T-cell (primary cell): Measurements from ENCODE around the gene MINK1. TPM values are rescaled to one million over a fixed set of nuclear protein-coding genes. Genes with fewer than 3 reads are reported as not detected.
A peak's percentile ranks its signal among the peaks of the same experiment; 100 is the strongest.

Source experiments
- ATAC-seq, 4 experiments: fragments of 200-7000 bp in 3 of 4; fragments of 150-1000 bp in 1 of 4; cut with Tn5 transposase; replicated peaks in 1 of 4; 1 replicate in 3 of 4; 2 replicates in 1 of 4; pipeline ENCODE4 v1.10.0; 2021; ENCODE audit warnings: moderate library complexity in 3 of 4, mild to moderate bottlenecking in 2 of 4, moderate number of reproducible peaks in 1 of 4
- CTCF ChIA-PET, 2 donors: fragments of 300-600 bp; sonication (Branson Sonifier 250); formaldehyde crosslinking; loops; one replicate each; lab custom pipeline; 2022; ENCODE audit warnings: antibody characterized with exemption in 2 of 2; lab: Charles Lee
- POLR2A ChIA-PET, 2 donors: fragments of 300-600 bp; sonication (Branson Sonifier 250); formaldehyde crosslinking; loops; one replicate each; lab custom pipeline; 2022; ENCODE audit warnings: antibody characterized with exemption in 2 of 2; lab: Charles Lee
- DNase-seq, 35 experiments: peaks; one replicate each; pipeline versions ENCODE4 v3.0.0 to v3.0.0-alpha.2; 2013 to 2023
- H3K27ac ChIP-seq: one replicate; pipeline ENCODE4 v1.5.1; 2013; ENCODE audit warnings: low read length
- H3K27me3 ChIP-seq, 2 experiments: replicated peaks in 1 of 2; 1 replicate in 1 of 2; 2 replicates in 1 of 2; pipeline versions ENCODE4 v1.6.1 to v1.7.0; 2013; ENCODE audit warnings: low read length in 1 of 2, mixed read lengths in 1 of 2; ENCODE audit not compliant: control insufficient read depth in 2 of 2, insufficient read depth in 2 of 2; ENCODE audit errors: extremely low read depth in 1 of 2
- H3K36me3 ChIP-seq, 2 donors: 1 replicate in 1 of 2; 2 replicates in 1 of 2; pipeline versions ENCODE4 v1.6.1 to v1.7.0; 2013; ENCODE audit warnings: low read length in 1 of 2; ENCODE audit not compliant: control insufficient read depth in 2 of 2, insufficient read depth in 1 of 2; ENCODE audit errors: extremely low read depth in 1 of 2
- H3K4me1 ChIP-seq, 2 experiments: 1 replicate in 1 of 2; 2 replicates in 1 of 2; pipeline versions ENCODE4 v1.6.1 to v1.7.0; 2013; ENCODE audit warnings: low read length in 2 of 2, mixed read lengths in 1 of 2; ENCODE audit not compliant: insufficient read depth in 2 of 2, control insufficient read depth in 1 of 2; ENCODE audit errors: extremely low read depth in 1 of 2
- H3K4me3 ChIP-seq, 2 donors: 1 replicate in 1 of 2; 2 replicates in 1 of 2; pipeline versions ENCODE4 v1.5.1 to v1.7.0; 2013; ENCODE audit warnings: mild to moderate bottlenecking in 2 of 2, low read length in 1 of 2, moderate library complexity in 1 of 2; ENCODE audit not compliant: control insufficient read depth in 1 of 2; ENCODE audit errors: extremely low read depth in 1 of 2
- H3K9me3 ChIP-seq: 2 replicates; pipeline ENCODE4 v1.7.0; 2013
- H3K27ac Mint-ChIP-seq, 2 donors: one replicate each; pipeline ENCODE4 v1.8.0; 2020 to 2021; ENCODE audit warnings: mild to moderate bottlenecking in 2 of 2, mixed read lengths in 2 of 2
- H3K27me3 Mint-ChIP-seq, 2 donors: one replicate each; pipeline ENCODE4 v1.8.0; 2021 to 2022; ENCODE audit warnings: mixed read lengths in 2 of 2
- H3K36me3 Mint-ChIP-seq: one replicate; pipeline ENCODE4 v1.8.0; 2021; ENCODE audit warnings: mixed read lengths
- H3K4me1 Mint-ChIP-seq, 3 donors: one replicate each; pipeline ENCODE4 v1.8.0; 2020 to 2022; ENCODE audit warnings: mixed read lengths in 3 of 3, mild to moderate bottlenecking in 1 of 3
- H3K4me3 Mint-ChIP-seq, 3 donors: one replicate each; pipeline ENCODE4 v1.8.0; 2020 to 2022; ENCODE audit warnings: mild to moderate bottlenecking in 3 of 3, mixed read lengths in 3 of 3, moderate library complexity in 3 of 3
- H3K9me3 Mint-ChIP-seq, 3 donors: one replicate each; pipeline ENCODE4 v1.8.0; 2020 to 2022; ENCODE audit warnings: mixed read lengths in 3 of 3
- WGBS: methylation state at CpG from one replicate; pipeline ENCODE4 v1.1.5; 2013; ENCODE audit warnings: missing lambda C conversion rate; ENCODE audit not compliant: insufficient coverage; 5-methylcytosine and 5-hydroxymethylcytosine counted together
- total RNA-seq, 35 experiments: library from RNA in 6 of 35; stranded (reverse) in 6 of 35; fragments of 120-200 nt in 1 of 35; gene quantifications; one replicate each; pipeline versions ENCODE4 v1.2.1 to v1.2.4 and lab custom pipeline; 2013 to 2026

MINK1 gene
- total RNA-seq, 5 donors from 2014 or later (not counting 1 experiment from before 2014, with no cell fraction given): 156 to 189 (median 164) TPM

DNA sequence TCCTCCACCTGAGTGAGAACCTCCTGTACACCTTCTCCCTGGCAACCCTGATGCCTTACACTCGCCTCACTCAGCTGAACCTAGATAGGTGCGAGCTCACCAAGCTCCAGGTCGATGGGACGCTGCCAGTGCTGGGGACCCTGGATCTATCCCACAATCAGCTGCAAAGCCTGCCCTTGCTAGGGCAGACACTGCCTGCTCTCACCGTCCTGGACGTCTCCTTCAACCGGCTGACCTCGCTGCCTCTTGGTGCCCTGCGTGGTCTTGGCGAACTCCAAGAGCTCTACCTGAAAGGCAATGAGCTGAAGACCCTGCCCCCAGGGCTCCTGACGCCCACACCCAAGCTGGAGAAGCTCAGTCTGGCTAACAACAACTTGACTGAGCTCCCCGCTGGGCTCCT lies 99.6 kb downstream of the MINK1 start:
- DNase-seq: no peak
- no peak for ATAC-seq
- Mint-ChIP-seq H3K36me3 (peaks cover 24% of the 10 kb centered on the region), H3K27me3 (no peaks in the 10 kb centered on the region), H3K9me3 (no peaks in the 10 kb centered on the region), H3K4me1 (peaks cover 24 to 34% (median 29%) of the 10 kb centered on the region in 3 donors), H3K27ac (no peak overlapping the region), H3K4me3 (no peak overlapping the region)
- Histone ChIP-seq H3K27ac (no peak overlapping the region), H3K4me3 (no peak overlapping the region), H3K36me3 (peaks cover 3 to 10% of the 10 kb centered on the region in 2 donors), H3K9me3 (no peaks in the 10 kb centered on the region), H3K4me1 (peaks cover 0 to 16% of the 10 kb centered on the region in 2 experiments), H3K27me3 (no peaks in the 10 kb centered on the region)
- ChIA-PET POLR2A (no interaction called here), CTCF (interaction anchor here in 1 of 2 donors (1.0 kb wide), 1 partner anchor 34 kb away, joined by 3 read pairs; the partner anchor contains the start of gene SPAG7)
- WGBS: 94% methylated on average over 12 of the region's 12 CpGs

DNA sequence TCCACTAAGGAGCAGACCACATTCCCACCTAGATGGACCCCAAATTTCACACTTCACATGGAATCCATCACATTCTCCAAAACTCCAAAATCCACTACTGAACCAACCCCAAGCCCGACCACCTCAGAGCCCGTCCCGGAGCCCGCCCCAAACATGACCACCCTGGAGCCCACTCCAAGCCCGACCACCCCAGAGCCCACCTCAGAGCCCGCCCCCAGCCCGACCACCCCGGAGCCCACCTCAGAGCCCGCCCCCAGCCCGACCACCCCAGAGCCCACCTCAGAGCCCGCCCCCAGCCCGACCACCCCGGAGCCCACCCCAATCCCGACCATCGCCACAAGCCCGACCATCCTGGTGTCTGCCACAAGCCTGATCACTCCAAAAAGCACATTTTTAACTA lies 100.5 kb downstream of the MINK1 start:
- CTCF ChIA-PET: interaction anchor here in 1 of 2 donors (0.6 kb wide), 1 partner anchor 528 kb away, joined by 3 read pairs; no protein-coding TSS in a partner anchor
- POLR2A ChIA-PET: no interaction called here
- Mint-ChIP-seq H3K4me1 (peaks cover 33 to 41% (median 35%) of the 10 kb centered on the region in 3 donors), H3K9me3 (no peaks in the 10 kb centered on the region), H3K27ac (peak overlapping the region in 1 of 2 donors; percentile 58), H3K4me3 (peak overlapping the region in 1 of 3 donors; percentile 24), H3K36me3 (peaks cover 24% of the 10 kb centered on the region), H3K27me3 (no peaks in the 10 kb centered on the region)
- DNase-seq: no peak
- 54% methylated on average over 10 of the region's 16 CpGs for WGBS
- Histone ChIP-seq H3K9me3 (no peaks in the 10 kb centered on the region), H3K36me3 (peaks cover 3 to 18% of the 10 kb centered on the region in 2 donors), H3K27me3 (no peaks in the 10 kb centered on the region), H3K27ac (no peak overlapping the region), H3K4me3 (no peak overlapping the region), H3K4me1 (peaks cover 0 to 25% of the 10 kb centered on the region in 2 experiments)
- ATAC-seq: no peak

- ATAC-seq: peak in 2 of 4 experiments; percentile 26 to 32
- H3K4me3 ChIP-seq: no peak overlapping the region
- H3K27me3 ChIP-seq: no peaks in the 10 kb centered on the region
- peak in 2 of 35 experiments; percentile 7 to 34 for DNase-seq
- H3K36me3 ChIP-seq: peaks cover 3 to 18% of the 10 kb centered on the region in 2 donors
- H3K9me3 Mint-ChIP-seq: no peaks in the 10 kb centered on the region
- CTCF ChIA-PET: interaction anchor here in 1 of 2 donors (0.6 to 0.7 kb wide), 3 partner anchors 16 to 527 kb away, joined by 3 to 6 read pairs (median 4); no protein-coding TSS in a partner anchor
- H3K27ac Mint-ChIP-seq: peak overlapping the region; percentile 40 to 58
- peaks cover 0 to 32% of the 10 kb centered on the region in 2 experiments for H3K4me1 ChIP-seq
- H3K9me3 ChIP-seq: no peaks in the 10 kb centered on the region
- H3K36me3 Mint-ChIP-seq: peaks cover 24% of the 10 kb centered on the region
- POLR2A ChIA-PET: no interaction called here
- 4% methylated on average over 9 of the region's 14 CpGs for WGBS
- peaks cover 40 to 48% (median 42%) of the 10 kb centered on the region in 3 donors for H3K4me1 Mint-ChIP-seq
- H3K27ac ChIP-seq: peak overlapping the region; percentile 24
- H3K4me3 Mint-ChIP-seq: peak overlapping the region in 1 of 3 donors; percentile 35
- no peaks in the 10 kb centered on the region for H3K27me3 Mint-ChIP-seq
These were observed 101.2 kb downstream of the MINK1 start for GRCh38 chr17:4934173-4934979.

GRCh38 chr17:4935650-4936049 lies 102.5 kb downstream of the MINK1 start:
- Mint-ChIP-seq H3K27me3 (no peaks in the 10 kb centered on the region), H3K36me3 (peaks cover 22% of the 10 kb centered on the region), H3K27ac (peak overlapping the region; percentile 26 to 34), H3K9me3 (no peaks in the 10 kb centered on the region), H3K4me3 (no peak overlapping the region), H3K4me1 (peaks cover 43 to 51% (median 43%) of the 10 kb centered on the region in 3 donors)
- Histone ChIP-seq H3K27me3 (no peaks in the 10 kb centered on the region), H3K4me1 (peaks cover 0 to 35% of the 10 kb centered on the region in 2 experiments), H3K4me3 (no peak overlapping the region), H3K36me3 (peaks cover 3 to 18% of the 10 kb centered on the region in 2 donors), H3K9me3 (no peaks in the 10 kb centered on the region), H3K27ac (no peak overlapping the region)
- ATAC-seq (no peak), DNase-seq (no peak)
- POLR2A ChIA-PET: no interaction called here
- CTCF ChIA-PET: no interaction called here

GRCh38 chr17:4936436-4936835 lies 103.3 kb downstream of the MINK1 start:
- ATAC-seq (no peak), DNase-seq (no peak)
- no peak overlapping the region for H3K27ac ChIP-seq
- H3K27me3 Mint-ChIP-seq: no peaks in the 10 kb centered on the region
- no peak overlapping the region for H3K4me3 ChIP-seq
- H3K36me3 ChIP-seq: peaks cover 3 to 18% of the 10 kb centered on the region in 2 donors
- POLR2A ChIA-PET: no interaction called here
- H3K9me3 Mint-ChIP-seq: no peaks in the 10 kb centered on the region
- peaks cover 18% of the 10 kb centered on the region for H3K36me3 Mint-ChIP-seq
- H3K27ac Mint-ChIP-seq: peak overlapping the region; percentile 23 to 26
- peaks cover 2 to 40% of the 10 kb centered on the region in 2 experiments for H3K4me1 ChIP-seq
- no peaks in the 10 kb centered on the region for H3K9me3 ChIP-seq
- CTCF ChIA-PET: no interaction called here
- no peaks in the 10 kb centered on the region for H3K27me3 ChIP-seq
- H3K4me3 Mint-ChIP-seq: no peak overlapping the region
- 93% methylated on average over 3 of the region's 3 CpGs for WGBS
- peaks cover 46 to 55% (median 51%) of the 10 kb centered on the region in 3 donors for H3K4me1 Mint-ChIP-seq

GRCh38 chr17:4937553-4937952 lies 104.4 kb downstream of the MINK1 start:
- Mint-ChIP-seq H3K4me3 (peak overlapping the region in 1 of 3 donors; percentile 100), H3K9me3 (no peaks in the 10 kb centered on the region), H3K36me3 (peaks cover 28% of the 10 kb centered on the region), H3K4me1 (peaks cover 56 to 65% (median 62%) of the 10 kb centered on the region in 3 donors), H3K27ac (peak overlapping the region in 1 of 2 donors; percentile 22), H3K27me3 (no peaks in the 10 kb centered on the region)
- DNase-seq: no peak
- H3K27ac ChIP-seq: no peak overlapping the region
- ATAC-seq: no peak
- no peaks in the 10 kb centered on the region for H3K27me3 ChIP-seq
- H3K4me3 ChIP-seq: no peak overlapping the region
- ChIA-PET CTCF (no interaction called here), POLR2A (interaction anchor here in 1 of 2 donors (0.6 kb wide), 1 partner anchor 365 kb away, joined by 5 read pairs; no protein-coding TSS in a partner anchor)
- H3K9me3 ChIP-seq: no peaks in the 10 kb centered on the region
- peaks cover 10 to 51% of the 10 kb centered on the region in 2 experiments for H3K4me1 ChIP-seq
- peaks cover 3 to 24% of the 10 kb centered on the region in 2 donors for H3K36me3 ChIP-seq
- 99% methylated on average over 11 of the region's 16 CpGs for WGBS
